GM12872 (cell line): ENCODE measurements around the gene BUD23.

Experiments
- CTCF ChIP-seq: IDR thresholded peaks from 3 replicates; pipeline ENCODE4 v1.5.1; 2011; ENCODE audit warnings: low read depth, mild to moderate bottlenecking, low read length, moderate library complexity; ENCODE audit not compliant: insufficient read depth

BUD23 gene

DNA sequence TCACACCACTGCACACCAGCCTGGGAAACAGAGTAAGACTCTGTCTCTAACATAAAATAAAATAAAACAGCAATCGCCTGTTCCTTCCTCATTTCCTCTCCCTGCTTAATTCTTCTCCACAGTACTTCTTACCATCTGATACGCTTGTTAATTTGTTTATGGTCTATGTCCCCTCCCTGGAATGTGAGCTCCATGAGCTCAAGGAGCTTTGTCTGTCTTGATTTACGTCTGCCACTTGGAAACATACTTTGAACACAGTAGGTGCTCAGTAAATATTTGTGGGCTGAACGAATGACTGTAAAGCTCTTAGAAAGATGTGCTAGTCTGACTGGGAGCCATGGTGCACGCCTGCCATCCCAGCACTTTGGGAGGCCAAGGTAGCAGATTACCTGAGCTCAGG is 45.2 kb downstream of the BUD23 start:
- no peak for TF ChIP-seq CTCF

DNA sequence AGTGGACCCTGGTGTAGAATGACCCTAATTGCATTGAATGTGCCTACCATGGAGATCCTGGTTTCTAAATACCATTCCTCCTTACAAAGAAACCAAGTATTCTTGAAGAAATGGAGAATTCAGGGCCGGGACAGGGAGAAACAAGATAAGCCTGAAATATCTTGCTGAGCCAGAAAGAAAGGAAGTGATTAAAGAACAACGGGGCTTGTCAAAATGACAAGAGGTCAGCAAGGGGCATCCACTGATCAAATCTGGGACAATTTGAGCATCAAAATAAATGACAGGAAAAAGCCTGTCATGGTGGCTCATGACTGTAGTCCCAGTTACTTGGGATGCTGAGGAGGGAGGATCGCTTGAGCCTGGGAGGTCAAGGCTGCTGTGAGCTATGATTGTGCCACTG is 47.1 kb downstream of the BUD23 start:
- TF ChIP-seq CTCF, result no peak

- no peak for TF ChIP-seq CTCF
These were observed 49.0 kb downstream of the BUD23 start for GRCh38 chr7:73732397-73732796.

DNA sequence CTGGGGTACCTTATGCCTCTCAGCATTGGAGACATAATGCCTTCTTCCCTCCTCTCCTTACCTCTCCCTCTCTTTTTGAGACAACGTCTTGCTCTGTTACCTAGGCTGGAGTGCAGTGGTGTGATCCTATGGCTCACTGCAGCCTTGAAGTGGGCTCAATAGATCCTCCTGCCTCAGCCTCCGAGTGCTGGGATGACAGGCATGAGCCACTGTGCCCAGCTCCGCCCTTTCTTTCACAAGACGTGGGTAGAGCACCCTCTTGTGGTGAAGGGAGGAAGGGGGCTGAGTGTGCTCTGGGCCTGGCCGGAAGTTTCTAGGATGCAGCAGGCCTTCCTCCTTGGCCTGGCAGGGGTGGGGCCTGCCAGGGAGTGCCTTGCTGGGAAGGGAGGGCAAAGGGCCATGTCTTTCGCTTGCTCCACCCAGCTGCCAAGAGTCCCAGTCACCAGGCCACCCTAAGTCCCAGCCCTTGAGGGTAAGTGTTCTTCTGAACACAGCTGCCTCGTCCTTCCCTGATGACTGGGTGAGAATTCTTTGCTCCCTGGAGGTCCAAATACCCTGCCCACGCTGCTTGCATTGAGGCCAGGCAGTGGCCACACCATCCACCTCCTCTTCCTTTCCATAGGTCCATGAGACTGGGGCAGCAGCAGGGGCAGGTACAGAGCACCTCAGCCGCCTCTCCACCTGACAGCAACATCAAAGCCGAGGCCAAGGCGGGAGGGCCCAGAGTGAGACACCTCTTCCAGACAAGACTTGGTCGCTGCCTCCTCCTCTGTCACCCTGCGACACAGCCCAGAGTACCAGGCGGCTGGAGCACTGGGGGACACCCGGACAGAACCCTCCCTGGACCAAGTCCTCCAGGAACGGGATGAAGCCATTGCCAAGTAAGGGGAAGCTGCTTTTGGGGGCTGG is 51.5 kb downstream of the BUD23 start:
- TF ChIP-seq CTCF, result peak; percentile 90

GRCh38 chr7:73735528-73735905 is 52.1 kb downstream of the BUD23 start:
- TF ChIP-seq CTCF, result no peak

GRCh38 chr7:73736885-73737284 is 53.5 kb downstream of the BUD23 start:
- TF ChIP-seq CTCF, result no peak

GRCh38 chr7:73737491-73738219 is 54.3 kb downstream of the BUD23 start:
- no peak for TF ChIP-seq CTCF
